HG03060 (cell line): ENCODE measurements around the gene MDM2.
"Not testable (repeated sequence)": the region's sequence is repeated elsewhere in the genome, so short reads cannot be mapped to it uniquely, and the experiment has no call there.

Experiments
- ATAC-seq: cut with Tn5 transposase; IDR thresholded peaks from one replicate; pipeline ENCODE4 v1.9.1; 2021; ENCODE audit warnings: low read depth, moderate number of reproducible peaks; ENCODE audit not compliant: unreplicated experiment

MDM2 gene

DNA sequence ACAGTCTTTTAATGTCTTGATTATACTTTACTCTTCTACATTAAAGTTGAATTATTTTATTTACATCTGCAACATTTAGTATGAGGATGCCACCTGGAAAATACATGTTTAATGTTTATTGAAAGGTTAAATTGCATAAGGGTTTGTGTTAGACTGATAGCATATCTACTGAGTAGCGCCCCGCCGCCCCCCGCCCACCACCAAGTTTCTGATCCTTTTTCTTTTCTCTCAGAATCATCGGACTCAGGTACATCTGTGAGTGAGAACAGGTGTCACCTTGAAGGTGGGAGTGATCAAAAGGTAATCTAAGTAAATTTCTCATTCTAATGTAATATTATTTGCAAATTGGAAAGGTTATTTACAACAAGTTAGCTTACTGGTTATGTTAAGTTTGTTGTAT lies 16.2 kb downstream of the MDM2 start:
- no peak for ATAC-seq

DNA sequence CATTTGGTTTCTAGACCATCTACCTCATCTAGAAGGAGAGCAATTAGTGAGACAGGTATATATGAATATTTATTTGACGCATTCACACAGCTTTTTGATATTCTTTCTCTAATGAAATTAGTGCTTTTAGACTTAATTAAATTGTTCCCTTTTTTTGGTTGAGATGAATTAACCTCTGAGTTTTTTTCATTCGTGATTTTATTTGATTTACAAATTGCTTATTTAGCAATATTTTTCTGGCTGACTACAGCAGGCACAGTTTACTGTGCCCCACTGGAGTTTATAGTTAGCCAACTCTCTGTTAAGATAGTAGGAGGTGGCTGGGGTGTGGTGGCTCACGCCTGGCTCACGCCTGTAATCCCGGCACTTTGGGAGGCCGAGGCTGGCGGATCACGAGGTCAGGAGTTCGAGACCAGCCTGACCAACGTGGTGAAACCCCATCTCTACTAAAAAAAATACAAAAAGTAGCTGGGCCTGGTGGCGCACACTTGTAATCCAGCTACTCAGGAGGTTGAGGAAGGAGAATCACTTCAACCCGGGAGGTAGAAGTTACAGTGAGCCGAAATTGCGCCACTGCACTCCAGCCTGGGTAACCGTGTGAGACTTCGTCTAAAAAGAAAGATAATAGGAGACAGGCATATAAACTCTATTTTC lies 16.7 kb downstream of the MDM2 start:
- ATAC-seq, result no peak

DNA sequence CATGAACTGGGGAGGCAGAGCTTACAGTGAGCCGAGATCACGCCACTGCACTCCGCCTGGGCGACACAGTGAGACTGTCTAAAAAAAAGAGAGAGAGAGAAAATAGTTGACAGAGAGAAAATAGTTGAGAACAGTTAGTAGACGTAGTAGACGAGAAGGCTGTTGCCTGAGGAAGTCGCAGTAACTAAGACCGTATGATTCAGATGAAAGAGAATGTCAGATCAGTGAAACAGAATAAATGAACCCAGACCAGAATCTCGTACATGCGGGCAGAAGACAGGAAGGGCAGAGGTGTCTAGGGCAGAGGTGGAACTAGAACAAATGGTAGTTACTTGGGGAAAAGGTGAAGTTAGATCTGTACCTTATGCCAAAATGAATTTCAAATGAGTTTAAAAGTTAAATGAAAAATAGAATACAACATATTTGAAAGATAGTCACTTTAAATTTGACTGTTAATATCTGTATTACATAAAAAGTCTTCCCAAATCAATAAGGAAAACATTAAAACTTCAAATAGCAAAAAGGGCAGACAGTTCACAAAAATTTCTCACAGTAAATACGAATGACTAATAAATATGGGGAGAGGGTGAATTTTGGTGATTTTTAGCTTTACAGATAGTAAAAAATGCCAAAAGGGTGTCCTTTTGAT lies 17.7 kb downstream of the MDM2 start:
- ATAC-seq, result no peak

DNA sequence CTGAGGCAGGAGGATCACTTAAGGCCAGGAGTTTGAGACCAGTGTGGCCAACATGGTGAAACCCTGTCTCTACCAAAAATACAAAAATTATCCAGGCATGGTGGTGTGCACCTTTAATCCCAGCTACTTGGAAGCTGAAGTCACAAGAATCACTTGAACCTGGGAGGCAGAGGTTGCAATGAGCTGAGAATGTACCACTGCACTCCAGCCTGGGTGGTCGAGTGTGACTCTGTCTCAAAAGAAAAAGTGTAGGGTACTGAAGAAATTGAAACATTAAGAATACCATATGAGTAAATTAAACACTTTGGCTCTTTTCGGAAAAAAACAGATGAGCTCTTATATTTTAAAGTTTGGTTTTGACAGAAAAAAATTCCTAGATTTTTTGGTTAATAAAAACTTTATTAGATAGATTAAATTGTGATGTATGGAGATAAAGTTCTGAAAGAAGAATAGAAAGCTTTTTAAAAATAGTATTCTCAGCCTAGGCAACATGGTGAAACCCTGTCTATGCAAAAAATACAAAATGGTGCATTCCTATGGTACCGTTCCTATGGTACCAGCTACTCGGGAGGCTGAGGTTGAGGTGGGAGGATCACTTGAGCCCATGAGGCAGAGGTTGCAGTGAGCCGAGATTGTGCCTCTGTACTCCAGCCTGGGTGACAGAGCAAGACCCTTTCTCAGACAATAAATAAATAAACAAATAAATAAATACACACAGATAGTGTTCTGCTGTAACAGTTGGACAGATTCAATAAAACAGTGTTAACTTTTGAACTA lies 20.1 kb downstream of the MDM2 start:
- no peak for ATAC-seq

DNA sequence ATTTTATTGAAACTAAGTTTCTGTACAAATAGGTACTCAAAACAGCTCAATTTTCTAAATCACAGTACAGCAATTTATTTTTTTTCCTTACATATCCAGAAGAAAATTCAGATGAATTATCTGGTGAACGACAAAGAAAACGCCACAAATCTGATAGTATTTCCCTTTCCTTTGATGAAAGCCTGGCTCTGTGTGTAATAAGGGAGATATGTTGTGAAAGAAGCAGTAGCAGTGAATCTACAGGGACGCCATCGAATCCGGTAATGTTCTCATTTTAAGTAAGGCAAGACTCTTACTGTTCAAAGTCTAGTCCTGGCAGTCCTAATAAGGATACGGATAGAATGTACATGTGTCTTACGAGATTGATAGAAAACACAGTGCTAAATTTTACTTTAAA lies 20.7 kb downstream of the MDM2 start:
- no peak for ATAC-seq

DNA sequence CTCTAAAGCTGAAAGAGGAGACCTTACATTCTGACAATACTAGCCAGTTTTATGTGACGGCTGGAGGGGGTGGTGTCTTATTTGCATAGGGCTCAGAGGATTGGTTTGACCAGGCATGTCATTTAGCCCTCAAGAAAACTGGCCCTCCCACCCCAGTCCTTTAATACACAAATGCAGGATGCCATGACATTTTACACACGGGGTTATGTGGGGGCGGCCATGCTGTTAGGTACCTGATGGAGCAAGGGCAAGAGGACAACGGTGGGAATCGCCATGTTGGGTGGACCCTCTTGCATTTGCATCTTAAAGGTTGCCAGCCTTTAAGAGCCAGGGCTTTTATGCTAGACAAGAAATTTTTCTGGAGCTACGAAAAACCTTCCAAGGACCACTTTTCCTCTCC lies 23.3 kb downstream of the MDM2 start:
- ATAC-seq, result no peak

DNA sequence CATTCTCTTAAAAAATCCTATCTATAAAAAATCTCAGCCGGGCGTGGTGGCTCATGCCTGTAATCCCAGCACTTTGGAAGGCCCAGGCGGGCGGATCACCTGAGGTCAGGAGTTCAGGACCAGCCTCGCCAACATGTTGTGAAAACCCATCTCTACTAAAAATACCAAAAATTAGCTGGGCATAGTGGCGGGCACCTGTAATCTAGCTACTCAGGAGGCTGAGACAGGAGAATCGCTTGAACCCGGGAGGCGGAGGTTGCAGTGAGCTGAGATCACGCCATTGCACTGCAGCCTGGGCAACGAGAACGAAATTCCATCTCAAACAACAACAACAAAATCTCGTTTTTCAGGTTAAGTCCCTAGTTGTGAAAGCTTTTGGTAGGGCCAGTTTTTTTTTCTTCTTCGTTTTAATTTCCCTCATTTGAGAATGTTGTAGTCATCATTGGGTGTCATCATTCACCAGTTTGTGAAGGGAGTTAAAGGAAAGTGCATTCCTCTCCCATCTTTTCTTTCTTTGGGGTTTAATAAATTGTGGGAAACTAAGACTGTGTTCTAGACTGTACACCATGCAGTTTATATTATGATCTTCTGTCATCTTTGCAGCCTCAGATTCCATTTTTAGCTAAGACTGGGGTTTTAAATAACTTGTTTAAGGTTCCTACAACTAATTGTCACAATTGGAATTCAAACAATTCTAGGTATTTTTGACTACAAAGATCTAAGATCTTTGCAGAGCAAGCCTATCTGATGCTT lies 23.9 kb downstream of the MDM2 start:
- no peak for ATAC-seq

DNA sequence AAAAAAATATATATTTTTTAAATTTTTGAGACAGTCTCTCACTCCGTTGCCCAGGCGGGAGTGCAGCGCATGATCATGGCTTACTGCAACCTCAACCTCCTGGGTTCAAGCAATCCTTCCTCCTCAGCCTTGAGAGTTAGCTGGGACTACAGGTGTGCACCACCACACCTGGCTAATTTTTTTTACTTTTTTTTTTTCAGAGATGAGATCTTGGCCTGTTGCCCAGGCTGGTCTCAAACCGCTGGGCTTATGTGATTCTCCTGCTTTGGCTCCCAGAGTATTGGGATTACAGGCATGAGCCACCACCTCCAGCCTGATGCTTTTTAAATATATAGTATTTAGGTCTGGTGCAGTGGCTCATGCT lies 24.5 kb downstream of the MDM2 start:
- no peak for ATAC-seq

DNA sequence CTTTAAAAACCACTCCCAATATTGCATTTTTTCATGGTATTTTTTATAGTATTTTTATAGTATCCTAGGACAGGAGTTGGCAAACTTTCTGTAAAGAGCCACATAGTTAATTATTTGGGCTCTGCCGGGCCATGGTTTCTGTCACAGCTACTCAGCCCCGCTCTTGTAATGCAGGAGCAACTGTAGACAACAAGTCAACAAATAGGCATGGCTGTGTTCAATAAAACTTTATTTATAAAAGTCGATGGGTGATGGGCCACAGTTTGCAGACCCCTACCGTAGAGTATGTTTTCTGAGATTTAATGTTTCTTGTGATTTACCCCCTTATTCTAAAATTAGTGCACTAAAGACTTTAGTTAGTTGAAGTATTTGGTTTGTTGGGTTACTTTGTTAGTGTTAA lies 25.5 kb downstream of the MDM2 start:
- no peak for ATAC-seq

DNA sequence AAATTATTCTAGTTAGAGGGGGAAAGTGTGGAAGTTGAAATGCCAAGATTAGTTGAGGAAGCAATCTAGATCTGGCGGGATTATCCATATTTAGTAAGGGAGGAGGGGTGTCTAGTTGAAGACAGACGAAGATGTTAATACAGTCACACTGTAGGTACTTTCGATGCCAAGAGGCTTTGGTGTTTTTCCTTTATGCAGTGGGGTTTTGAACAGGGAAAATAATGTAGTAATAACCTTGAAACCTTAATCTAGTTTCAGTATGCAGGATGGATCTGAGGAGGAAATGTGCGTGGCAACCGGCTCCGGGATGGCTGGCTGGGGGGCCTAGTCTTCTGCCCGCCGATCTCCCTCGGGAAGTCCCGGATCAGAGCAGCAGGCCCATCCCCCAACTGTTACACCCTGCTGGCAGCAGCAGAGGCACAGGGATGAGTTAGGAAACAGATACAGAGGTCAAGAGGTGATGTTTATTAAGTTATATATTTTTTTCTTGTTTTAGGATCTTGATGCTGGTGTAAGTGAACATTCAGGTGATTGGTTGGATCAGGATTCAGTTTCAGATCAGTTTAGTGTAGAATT lies 27.4 kb downstream of the MDM2 start:
- no peak for ATAC-seq

DNA sequence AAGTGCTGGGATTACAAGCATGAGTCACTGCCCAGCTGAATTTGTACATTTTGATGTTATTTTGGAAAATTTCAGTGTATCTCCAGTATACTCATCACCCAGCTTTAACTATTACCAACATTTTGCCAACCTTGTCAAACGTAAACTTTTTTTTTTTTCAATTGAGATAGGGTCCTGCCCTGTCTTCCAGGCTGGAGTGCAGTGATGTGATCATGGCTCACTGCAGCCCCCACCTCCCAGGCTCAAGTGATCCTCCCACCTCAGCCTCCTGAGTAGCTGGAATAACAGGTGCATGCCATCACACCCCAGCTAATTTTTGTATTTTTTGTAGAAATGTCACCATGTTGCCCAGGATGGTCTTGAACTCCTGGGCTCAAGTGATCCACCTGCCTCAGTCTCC lies 29.2 kb downstream of the MDM2 start:
- ATAC-seq, result no peak

DNA sequence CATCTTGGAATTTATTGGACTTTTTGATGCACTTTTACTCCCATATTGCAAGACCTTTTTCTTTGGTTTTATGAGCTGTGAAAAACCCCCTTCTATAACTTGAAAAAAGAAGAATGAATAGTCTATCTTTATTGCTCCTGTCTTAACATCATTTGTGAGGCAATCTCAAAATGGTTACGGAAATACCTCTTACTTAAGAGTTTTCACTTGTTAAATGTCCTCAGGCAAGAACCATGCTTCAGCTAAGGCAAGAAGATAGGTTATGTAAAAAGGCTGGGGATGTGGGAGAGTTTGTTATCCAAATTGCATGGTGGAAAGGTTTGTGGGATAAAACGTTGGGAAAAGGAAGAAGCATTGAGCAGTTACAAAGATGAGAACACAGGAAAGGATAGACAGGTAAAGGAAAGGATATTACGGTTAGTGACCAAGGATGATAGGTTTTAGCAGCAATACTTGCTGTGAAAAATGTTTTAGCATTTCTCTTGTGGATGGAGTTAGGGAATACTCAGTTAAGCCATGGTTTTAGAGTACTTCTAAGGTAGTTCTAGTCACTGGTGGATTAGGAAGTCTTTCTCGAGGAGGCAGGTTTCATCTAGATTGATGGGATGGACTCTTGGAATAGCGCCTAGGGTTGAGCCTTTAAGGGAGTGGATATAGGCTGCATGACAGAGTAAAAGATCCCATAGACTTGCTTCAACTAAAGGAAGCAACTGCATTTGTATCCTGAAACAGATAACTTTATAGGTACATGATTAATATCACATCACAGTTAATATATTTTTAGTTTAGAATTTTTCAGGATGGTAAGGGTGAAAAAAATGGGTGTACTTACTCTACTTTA lies 30.3 kb downstream of the MDM2 start:
- no peak for ATAC-seq

DNA sequence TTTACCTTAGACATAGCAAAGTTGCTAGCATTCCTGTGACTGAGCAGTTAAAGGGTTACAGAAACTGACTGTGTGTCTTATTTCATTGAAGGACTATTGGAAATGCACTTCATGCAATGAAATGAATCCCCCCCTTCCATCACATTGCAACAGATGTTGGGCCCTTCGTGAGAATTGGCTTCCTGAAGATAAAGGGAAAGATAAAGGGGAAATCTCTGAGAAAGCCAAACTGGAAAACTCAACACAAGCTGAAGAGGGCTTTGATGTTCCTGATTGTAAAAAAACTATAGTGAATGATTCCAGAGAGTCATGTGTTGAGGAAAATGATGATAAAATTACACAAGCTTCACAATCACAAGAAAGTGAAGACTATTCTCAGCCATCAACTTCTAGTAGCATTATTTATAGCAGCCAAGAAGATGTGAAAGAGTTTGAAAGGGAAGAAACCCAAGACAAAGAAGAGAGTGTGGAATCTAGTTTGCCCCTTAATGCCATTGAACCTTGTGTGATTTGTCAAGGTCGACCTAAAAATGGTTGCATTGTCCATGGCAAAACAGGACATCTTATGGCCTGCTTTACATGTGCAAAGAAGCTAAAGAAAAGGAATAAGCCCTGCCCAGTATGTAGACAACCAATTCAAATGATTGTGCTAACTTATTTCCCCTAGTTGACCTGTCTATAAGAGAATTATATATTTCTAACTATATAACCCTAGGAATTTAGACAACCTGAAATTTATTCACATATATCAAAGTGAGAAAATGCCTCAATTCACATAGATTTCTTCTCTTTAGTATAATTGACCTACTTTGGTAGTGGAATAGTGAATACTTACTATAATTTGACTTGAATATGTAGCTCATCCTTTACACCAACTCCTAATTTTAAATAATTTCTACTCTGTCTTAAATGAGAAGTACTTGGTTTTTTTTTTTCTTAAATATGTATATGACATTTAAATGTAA lies 31.5 kb downstream of the MDM2 start:
- no peak for ATAC-seq

DNA sequence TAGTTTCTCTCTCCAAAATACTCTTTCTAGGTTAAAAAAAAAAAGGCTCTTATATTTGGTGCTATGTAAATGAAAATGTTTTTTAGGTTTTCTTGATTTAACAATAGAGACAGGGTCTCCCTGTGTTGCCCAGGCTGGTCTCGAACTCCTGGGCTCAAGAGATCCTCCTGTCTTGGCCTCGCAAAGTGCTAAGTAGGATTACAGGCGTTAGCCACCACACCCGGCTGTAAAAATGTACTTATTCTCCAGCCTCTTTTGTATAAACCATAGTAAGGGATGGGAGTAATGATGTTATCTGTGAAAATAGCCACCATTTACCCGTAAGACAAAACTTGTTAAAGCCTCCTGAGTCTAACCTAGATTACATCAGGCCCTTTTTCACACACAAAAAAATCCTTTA lies 33.2 kb downstream of the MDM2 start:
- ATAC-seq, result not testable (repeated sequence)

DNA sequence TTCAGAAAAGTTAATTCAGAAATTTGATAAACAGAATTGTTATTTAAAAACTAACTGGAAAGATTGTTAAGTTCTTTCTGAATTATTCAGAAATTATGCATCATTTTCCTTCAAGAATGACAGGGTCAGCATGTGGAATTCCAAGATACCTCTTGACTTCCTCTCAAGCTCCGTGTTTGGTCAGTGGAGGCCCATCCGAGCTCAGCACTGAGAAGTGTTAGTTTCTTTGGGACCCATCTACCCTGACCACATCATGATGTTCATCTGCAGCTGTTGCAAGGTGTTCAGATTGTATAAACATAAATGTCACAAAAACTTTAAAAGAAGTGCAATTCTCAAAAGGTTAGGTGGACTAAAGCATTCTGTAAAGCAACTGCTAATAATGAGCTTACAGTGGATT lies 33.7 kb downstream of the MDM2 start:
- ATAC-seq, result no peak

DNA sequence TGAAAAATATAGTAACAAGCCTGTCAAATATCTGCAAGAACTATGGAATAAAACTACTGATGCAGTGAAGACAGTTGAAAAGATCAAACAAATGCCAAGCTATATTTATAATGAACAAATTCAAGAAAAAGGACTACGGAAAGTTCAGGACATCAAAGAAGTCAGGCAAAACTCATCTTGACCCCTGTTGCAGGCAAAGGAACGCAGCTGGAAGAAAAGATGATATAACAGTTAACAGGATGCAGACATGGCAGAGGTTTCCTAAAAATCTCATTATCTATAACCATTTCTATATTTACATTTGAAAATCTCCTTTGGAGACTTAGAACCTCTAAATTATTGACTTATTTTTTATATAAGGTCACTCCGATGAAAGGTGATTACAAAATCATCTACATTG lies 34.1 kb downstream of the MDM2 start:
- no peak for ATAC-seq

DNA sequence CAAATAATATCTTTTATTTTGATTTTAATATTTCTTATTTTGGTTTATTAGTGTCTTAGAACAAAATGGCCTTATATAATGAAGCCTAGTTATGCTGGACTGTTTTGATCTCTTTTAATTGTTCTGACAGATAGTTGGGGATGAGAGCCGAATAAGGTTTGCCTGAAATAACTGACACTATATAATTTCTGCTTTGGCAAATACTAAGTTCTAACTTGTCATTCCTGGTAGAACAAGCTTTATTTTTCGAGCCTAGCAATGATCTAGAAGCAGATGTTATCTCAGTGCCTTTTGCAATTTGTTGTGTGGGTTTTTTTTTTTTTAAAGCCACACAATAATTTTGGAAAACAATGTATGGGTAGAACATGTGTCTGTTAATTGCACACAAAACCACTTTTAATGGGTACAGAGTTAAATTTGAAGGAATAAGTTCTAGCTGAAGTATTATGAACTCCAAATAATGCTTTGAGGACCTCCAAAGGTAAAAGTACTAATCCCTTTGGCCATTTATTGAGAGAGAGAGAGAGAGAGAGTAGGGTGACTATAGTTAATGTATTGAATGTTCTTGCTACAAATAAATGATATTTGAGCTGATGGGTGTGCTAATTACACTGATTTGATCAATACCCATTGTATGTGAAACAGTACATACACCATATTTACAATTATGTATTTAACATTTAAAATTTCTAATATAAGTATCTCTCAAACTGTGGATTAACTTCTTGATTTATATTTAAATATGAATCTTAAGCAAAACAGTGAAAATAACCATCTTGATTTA lies 35.0 kb downstream of the MDM2 start:
- ATAC-seq, result no peak

DNA sequence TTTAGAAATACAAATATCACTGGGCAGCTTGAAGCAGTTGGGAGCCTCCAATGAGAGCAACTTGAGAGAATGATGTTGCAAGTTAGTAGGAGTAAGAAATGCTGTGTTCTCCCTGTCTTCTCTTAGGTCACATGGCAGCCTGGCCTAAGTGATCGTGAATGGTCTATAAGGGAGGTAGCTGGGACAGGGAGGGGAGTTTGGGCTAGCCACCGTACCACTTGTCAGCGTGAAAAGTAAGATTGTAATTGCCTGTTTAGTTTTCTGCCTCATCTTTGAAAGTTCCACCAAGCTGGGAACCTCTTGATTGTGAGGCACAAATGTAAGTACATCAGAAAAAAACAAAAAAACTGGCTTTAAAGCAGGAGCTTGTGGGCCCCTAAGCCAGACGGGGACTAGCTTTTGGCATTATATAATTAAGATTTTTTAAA lies 36.4 kb downstream of the MDM2 start:
- no peak for ATAC-seq
